NCI-H2227 (cell line): ENCODE measurements around the gene UBAC2.
"Not testable (repeated sequence)": the region's sequence is repeated elsewhere in the genome, so short reads cannot be mapped to it uniquely, and the experiment has no call there.

Experiments
- DNase-seq: peaks from one replicate; lab custom pipeline; 2025; ENCODE audit not compliant: unreplicated experiment; lab: John Stamatoyannopoulos, UW

Gene UBAC2

DNA sequence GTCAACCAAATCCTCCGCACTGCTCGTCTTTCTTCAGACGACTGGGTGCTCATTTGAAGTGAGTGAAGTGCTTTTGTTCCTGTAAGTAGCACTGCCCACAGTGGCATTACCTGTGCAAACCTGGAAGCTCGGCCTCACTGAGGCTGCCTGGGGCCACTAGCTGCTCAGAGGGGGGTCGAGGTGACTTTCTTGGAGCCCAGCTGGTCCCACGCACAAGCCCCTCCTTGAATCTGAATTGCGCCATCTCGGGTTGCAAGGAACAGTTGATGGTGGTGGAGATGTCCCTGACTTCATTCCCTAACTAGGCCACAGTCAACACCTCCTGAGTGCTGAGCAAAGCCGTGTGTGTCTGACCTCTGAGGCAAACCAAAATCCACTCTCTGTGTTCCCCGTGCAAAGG is 185.8 kb downstream of the UBAC2 start:
- DNase-seq: no peak

DNA sequence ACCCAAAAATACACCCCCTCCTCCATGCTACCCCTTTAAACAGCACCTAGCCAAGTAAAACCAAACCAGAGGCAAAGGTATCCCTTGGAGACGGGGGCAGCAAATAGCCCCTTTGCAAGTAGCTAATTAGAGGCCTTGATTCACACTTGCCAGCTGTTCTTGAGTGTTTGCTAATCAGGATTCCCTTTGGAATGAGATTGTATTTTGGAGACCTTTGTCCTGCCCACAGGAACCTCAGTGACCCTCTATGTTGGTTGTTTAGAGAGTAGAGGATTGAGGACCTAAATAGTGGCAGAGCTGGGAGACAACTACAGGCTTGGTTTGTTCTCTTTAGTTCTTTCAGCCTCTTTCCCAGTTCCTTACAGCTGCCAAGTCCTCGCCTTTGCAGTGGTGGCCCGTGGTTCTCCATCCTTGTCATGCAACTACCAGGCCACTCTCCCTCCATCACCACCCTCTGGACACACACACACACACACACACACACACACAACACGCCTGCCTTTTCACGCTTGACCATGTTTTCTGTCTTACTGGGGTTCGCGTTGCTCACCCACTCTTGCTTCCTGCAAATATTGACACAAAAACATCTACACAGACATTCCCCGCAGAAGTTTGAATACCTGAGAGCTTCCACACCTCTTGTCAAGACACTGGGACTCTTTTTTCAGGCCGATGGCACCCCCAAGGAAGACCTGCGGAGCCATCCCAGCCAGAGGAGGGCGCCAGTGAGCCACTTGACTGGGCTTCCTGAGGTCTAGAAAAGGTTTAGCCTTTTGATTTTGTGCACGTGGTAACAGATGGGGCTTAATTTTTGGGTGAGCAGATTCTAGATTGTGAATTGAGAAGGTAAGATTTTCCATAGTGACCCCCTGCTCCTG is 186.5 kb downstream of the UBAC2 start:
- DNase-seq: no peak

GRCh38 chr13:99388334-99388923 is 187.8 kb downstream of the UBAC2 start:
- DNase-seq: no peak

GRCh38 chr13:99389094-99389493 is 188.4 kb downstream of the UBAC2 start:
- not testable (repeated sequence) for DNase-seq

DNA sequence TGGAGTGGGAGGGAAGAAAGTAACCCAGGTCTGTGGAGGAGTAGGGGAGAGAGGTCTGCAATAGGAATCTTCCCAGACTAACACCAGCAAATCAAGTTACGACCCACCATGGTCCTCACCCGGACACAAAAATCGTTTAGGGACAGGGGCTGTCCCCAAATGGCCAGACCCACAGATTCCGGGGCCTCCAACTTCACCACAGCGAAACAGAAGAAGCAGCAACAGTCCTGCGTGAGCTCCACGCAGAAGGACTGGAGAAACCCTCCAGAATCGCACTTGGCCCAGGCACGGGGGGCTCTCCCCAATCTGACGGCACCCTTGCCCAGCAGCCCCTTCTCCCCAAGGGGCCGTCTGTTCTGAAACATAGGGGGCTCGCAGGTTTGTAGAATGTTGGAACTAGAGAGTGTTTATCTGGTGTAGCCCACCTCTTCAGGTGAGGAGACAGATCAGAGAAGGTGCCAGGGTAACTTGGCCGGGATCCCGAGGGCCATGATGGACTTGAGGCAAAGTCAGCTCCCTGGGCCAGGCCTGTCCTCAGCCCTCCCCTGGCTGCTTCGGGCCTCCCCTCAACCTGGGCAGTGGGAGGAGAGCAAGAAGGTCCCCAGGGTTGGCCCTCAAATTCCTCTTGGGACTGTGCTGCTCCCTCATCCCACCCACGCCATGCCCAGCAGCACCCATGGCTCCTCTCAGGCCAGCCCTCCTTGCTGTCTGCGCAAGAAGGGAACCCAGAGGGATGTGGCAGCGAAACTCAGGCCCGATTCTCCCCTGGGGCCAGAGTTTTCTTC is 189.1 kb downstream of the UBAC2 start:
- no peak for DNase-seq

DNA sequence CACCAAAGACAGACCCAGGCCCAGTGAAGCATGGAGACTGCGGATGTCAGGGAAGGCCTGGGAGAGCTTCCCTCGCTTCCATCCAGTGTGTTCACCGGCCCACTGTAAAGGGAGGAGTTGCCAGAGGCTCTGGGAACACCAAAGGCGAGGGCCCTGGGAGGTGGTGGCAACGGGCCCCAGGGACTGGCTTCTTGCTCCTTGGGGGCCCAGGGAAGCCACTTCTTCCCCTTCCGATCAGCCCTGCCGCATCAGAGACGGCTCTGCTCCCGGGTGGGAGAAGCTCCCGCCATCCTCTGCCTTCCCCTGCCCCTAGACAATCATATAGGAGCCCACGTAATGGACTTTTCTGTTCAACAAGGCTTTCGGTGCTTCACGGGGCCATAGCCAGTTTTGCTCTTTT is 189.9 kb downstream of the UBAC2 start:
- DNase-seq: no peak

- no peak for DNase-seq
These were observed 191.3 kb downstream of the UBAC2 start for GRCh38 chr13:99391781-99392469.

GRCh38 chr13:99392470-99393135 is 191.9 kb downstream of the UBAC2 start:
- no peak for DNase-seq

GRCh38 chr13:99393391-99393790 is 192.7 kb downstream of the UBAC2 start:
- not testable (repeated sequence) for DNase-seq

- no peak for DNase-seq
These were observed 193.4 kb downstream of the UBAC2 start for GRCh38 chr13:99393791-99394735.

DNA sequence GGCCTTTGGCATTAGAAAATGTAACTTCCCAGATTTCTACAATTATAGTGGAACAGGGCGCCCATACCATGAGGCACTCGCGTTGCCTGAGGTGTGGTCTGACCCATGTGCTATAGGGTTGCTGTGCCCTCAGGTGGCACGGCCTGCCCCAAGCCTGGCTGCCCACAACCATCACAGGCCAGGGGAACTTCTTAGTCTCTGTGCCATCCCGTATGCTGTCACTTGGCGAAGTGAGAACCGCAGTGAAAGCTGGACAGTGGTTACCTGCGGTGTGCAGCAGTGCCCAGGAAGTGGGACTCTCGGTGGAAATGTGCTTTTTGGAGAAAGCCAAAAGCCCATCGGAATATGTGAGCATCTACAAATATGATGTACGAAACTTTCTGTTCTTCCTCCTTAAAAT is 194.8 kb downstream of the UBAC2 start:
- DNase-seq: no peak

GRCh38 chr13:99396446-99396845 is 195.8 kb downstream of the UBAC2 start:
- DNase-seq: no peak

GRCh38 chr13:99398071-99398470 is 197.4 kb downstream of the UBAC2 start:
- no peak for DNase-seq

DNA sequence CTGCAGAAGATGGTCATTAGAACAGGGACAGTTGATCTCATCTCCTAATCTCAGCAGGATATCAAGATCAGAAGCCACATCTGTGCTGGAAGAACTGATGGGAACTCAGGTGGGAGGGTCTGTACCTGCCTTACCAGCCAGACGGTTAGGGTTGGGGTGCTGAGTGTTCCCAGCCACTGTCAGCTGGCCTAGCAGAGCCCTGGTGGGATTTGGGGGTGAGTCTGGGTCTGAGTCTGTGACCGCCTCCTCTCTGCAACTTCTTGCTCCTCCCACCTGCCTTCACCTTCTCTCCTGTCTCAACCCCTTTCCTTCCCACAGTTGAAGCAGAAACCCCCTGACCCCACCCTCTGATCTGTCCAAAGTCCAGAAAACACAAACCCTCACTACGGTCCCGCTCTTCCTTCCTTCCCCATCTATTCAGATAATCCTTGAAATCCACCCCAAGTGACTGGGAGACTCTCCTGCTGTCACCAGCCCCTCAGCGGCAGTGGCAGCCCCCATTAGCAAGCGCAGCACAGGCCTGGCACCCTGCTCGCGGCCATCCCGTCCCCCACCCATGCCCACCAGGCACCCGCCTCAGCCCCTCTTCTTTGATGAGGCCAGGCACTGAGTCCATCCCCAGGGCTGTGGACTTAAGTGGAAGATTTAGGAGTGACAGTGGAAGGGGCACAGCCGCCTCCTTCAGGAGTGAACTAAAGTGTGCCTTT is 198.4 kb downstream of the UBAC2 start:
- DNase-seq: no peak

- no peak for DNase-seq
These were observed 198.9 kb downstream of the UBAC2 start for GRCh38 chr13:99399623-99399974.

DNA sequence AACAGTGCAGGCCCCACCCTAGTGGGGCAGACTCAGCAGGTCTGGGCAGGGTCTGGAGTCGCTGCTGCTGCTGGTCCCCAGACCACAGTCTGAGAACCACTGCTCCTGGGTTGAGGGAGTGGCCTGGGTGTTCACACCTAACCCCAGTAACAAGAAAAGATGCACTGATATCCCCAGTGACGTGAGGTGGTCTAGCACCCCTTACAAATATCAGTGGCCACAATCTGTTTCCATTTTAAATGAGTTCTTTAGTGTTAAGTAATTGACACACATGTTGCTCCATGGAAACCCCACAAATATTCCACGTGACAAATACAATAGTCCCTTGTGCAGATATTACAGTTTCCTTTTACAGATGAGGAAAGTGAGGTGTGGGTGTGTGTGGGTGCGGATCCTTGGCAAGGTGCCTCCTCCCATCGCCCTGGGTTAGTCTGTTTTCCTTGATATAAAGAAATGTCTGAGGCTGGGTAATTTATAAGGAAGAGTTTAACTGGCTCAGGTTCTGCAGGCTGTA is 202.9 kb downstream of the UBAC2 start:
- DNase-seq: no peak

- no peak for DNase-seq
These were observed 203.5 kb downstream of the UBAC2 start for GRCh38 chr13:99404005-99404755.

DNA sequence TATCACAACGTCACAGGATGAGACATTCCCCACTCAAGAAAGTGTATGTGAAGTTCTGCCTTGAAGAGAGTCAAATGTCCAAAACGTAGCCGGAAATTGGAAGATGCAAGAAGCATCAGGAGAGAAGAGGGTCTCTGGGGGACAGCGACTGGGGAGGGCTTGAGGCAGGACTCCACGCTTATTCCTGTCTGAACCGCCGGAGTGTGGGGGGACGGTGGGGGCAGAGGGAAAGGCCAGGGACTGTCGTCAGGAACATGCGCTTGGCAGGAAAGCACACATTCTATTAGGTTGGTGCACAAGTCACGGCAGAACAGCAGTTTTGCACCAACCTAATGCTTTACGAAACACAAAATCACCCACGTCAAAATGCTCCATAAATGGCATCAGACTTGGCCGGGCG is 205.3 kb downstream of the UBAC2 start:
- DNase-seq: no peak
